ENCODE data around the gene ADGRG1.

The ADGRG1 gene

GRCh38 chr16:57699481-57699880 lies 71.1 kb downstream of the ADGRG1 start:
- H3K27ac ChIP-seq (ENCODE audit: low read depth, low read length): no peak overlapping the region
- no peak overlapping the region for H2AFZ ChIP-seq (ENCODE audit: insufficient read depth, low read length, poor library complexity)
- H3K23ac ChIP-seq (ENCODE audit: low read length): no peak overlapping the region
- H4K12ac ChIP-seq (ENCODE audit: low read depth, low read length): no peak overlapping the region
- H3K27me3 ChIP-seq (ENCODE audit: insufficient read depth, low read length): no peaks in the 10 kb centered on the region
- peaks cover 17 to 19% of the 10 kb centered on the region in 2 experiments for H3K4me1 ChIP-seq (ENCODE audit: control insufficient read depth in 1 of 2, insufficient read depth in 2 of 2, low read length in 2 of 2)
- H3K4ac ChIP-seq (ENCODE audit: low read depth, low read length): no peak overlapping the region
- H4K8ac ChIP-seq (ENCODE audit: low read depth, low read length): no peak overlapping the region
- peak; percentile 8 to 54 for DNase-seq
- no peak overlapping the region for H3K14ac ChIP-seq (ENCODE audit: low read length)
- no peaks in the 10 kb centered on the region for H3K9me3 ChIP-seq (ENCODE audit: insufficient read depth, low read depth, low read length)
- no peak overlapping the region for H2BK12ac ChIP-seq (ENCODE audit: low read length)
- H3K79me1 ChIP-seq (ENCODE audit: low read length): peaks cover 3% of the 10 kb centered on the region
- H3K79me2 ChIP-seq (ENCODE audit: control insufficient read depth, insufficient read depth, low read length, poor library complexity): no peaks in the 10 kb centered on the region
- H4K91ac ChIP-seq (ENCODE audit: low read depth, low read length): no peak overlapping the region
- no peak overlapping the region for H2BK5ac ChIP-seq (ENCODE audit: low read depth, low read length, poor library complexity)
- no peak overlapping the region for H3K4me3 ChIP-seq (ENCODE audit: low read depth, low read length)
- H3K4me2 ChIP-seq (ENCODE audit: low read length): no peak overlapping the region
- no peak overlapping the region for H3K9ac ChIP-seq (ENCODE audit: low read length)
- WGBS (ENCODE audit: extremely low coverage, insufficient coverage, insufficient read length): no CpG with 5 or more reads among the region's 3 CpGs
- no peak overlapping the region for H2AK5ac ChIP-seq (ENCODE audit: low read length)
- no peaks in the 10 kb centered on the region for H3K36me3 ChIP-seq (ENCODE audit: control insufficient read depth in 1 of 2, insufficient read depth in 2 of 2, low read length in 2 of 2)
- H3K18ac ChIP-seq (ENCODE audit: low read length): no peak overlapping the region
- no peak overlapping the region for H2BK120ac ChIP-seq (ENCODE audit: insufficient read depth, low read length, poor library complexity)

DNA sequence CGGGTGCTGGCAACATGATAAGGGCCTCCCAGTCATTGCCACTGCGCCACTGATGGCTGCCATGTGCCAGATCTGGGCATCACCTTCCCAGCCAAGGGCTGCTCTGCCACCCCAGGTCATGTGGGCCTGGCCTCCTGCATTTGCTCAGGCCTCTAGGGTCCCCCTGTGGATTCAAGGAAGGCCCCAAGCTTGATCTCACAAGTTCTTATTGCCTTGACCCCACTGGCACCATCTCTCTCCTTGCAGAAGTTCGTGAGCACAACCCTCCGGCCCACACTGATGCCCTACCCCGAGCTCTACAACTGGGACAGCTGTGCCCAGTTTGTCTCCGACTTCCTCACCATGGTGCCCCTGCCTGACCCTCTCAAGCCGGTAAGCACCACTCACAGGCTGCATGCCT lies 71.5 kb downstream of the ADGRG1 start:
- Histone ChIP-seq H4K91ac (ENCODE audit: low read depth, low read length) (no peak overlapping the region), H2BK120ac (ENCODE audit: insufficient read depth, low read length, poor library complexity) (peak overlapping the region; percentile 68), H3K27ac (ENCODE audit: low read depth, low read length) (no peak overlapping the region), H2BK12ac (ENCODE audit: low read length) (peak overlapping the region; percentile 42), H4K8ac (ENCODE audit: low read depth, low read length) (peak overlapping the region; percentile 15), H3K79me2 (ENCODE audit: control insufficient read depth, insufficient read depth, low read length, poor library complexity) (no peaks in the 10 kb centered on the region), H3K18ac (ENCODE audit: low read length) (no peak overlapping the region), H3K4ac (ENCODE audit: low read depth, low read length) (no peak overlapping the region), H2AFZ (ENCODE audit: insufficient read depth, low read length, poor library complexity) (peak overlapping the region; percentile 35), H3K9ac (ENCODE audit: low read length) (no peak overlapping the region), H2AK5ac (ENCODE audit: low read length) (peak overlapping the region; percentile 52), H2BK5ac (ENCODE audit: low read depth, low read length, poor library complexity) (no peak overlapping the region), H3K27me3 (ENCODE audit: insufficient read depth, low read length) (no peaks in the 10 kb centered on the region), H3K79me1 (ENCODE audit: low read length) (peaks cover 3% of the 10 kb centered on the region), H3K4me1 (ENCODE audit: control insufficient read depth in 1 of 2, insufficient read depth in 2 of 2, low read length in 2 of 2) (peaks cover 17 to 19% of the 10 kb centered on the region in 2 experiments), H3K14ac (ENCODE audit: low read length) (no peak overlapping the region), H3K23ac (ENCODE audit: low read length) (no peak overlapping the region), H3K9me3 (ENCODE audit: insufficient read depth, low read depth, low read length) (peaks cover under 1% of the 10 kb centered on the region), H4K12ac (ENCODE audit: low read depth, low read length) (no peak overlapping the region), H3K4me2 (ENCODE audit: low read length) (no peak overlapping the region), H3K4me3 (ENCODE audit: low read depth, low read length) (no peak overlapping the region), H3K36me3 (ENCODE audit: control insufficient read depth in 1 of 2, insufficient read depth in 2 of 2, low read length in 2 of 2) (no peaks in the 10 kb centered on the region)
- no peak for DNase-seq
- WGBS (ENCODE audit: extremely low coverage, insufficient coverage, insufficient read length): no CpG with 5 or more reads among the region's 7 CpGs

DNA sequence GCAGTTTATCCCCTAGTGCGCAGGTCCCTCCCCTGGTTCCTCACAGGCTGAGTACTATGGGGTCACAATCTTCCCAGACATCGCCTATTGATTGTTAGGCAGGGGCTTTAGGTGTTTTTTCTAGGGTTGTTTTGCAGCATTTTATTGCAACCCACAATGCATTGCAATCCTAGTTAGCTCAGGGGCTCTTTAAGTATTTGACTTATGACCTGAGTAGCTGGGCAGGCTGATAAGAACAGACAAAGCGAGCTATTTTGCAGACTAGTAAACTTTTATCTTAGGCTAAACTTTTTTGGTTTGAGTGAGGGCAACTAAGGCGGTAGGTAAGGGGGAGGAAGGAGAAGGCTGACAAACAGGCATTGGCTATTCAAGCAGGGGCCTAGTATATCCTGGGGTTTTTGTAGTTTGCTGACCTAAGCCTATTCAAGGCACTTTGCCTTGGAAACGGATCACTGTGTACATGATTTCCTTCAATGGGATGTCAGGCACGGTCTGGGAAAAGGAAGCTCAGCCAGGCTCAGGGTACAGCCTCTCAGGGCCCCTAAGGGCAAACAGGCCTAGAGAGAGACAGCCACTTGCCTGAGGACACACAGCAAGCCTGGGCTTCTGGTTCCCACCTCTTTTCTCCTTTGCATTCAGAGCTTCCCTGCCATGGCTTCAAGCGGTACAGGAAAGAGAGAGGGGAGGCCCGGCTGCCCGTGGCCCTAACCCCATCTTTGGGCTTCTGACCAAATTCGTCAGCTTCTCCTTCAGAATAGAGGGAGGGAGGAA lies 72.5 kb downstream of the ADGRG1 start:
- Histone ChIP-seq H3K9me3 (ENCODE audit: insufficient read depth, low read depth, low read length) (peaks cover 8% of the 10 kb centered on the region), H3K4me3 (ENCODE audit: low read depth, low read length) (no peak overlapping the region), H3K27me3 (ENCODE audit: insufficient read depth, low read length) (no peaks in the 10 kb centered on the region), H3K14ac (ENCODE audit: low read length) (no peak overlapping the region), H4K91ac (ENCODE audit: low read depth, low read length) (no peak overlapping the region), H3K18ac (ENCODE audit: low read length) (no peak overlapping the region), H3K79me2 (ENCODE audit: control insufficient read depth, insufficient read depth, low read length, poor library complexity) (no peaks in the 10 kb centered on the region), H3K4me1 (ENCODE audit: control insufficient read depth in 1 of 2, insufficient read depth in 2 of 2, low read length in 2 of 2) (peaks cover 17 to 19% of the 10 kb centered on the region in 2 experiments), H3K79me1 (ENCODE audit: low read length) (peaks cover 3% of the 10 kb centered on the region), H2BK12ac (ENCODE audit: low read length) (no peak overlapping the region), H2BK120ac (ENCODE audit: insufficient read depth, low read length, poor library complexity) (no peak overlapping the region), H3K27ac (ENCODE audit: low read depth, low read length) (peak overlapping the region; percentile 35), H4K8ac (ENCODE audit: low read depth, low read length) (peak overlapping the region; percentile 0), H2BK5ac (ENCODE audit: low read depth, low read length, poor library complexity) (peak overlapping the region; percentile 1), H3K4me2 (ENCODE audit: low read length) (no peak overlapping the region), H2AFZ (ENCODE audit: insufficient read depth, low read length, poor library complexity) (no peak overlapping the region), H3K9ac (ENCODE audit: low read length) (no peak overlapping the region), H3K4ac (ENCODE audit: low read depth, low read length) (no peak overlapping the region), H3K23ac (ENCODE audit: low read length) (no peak overlapping the region), H2AK5ac (ENCODE audit: low read length) (no peak overlapping the region), H3K36me3 (ENCODE audit: control insufficient read depth in 1 of 2, insufficient read depth in 2 of 2, low read length in 2 of 2) (no peaks in the 10 kb centered on the region), H4K12ac (ENCODE audit: low read depth, low read length) (no peak overlapping the region)
- no CpG with 5 or more reads among the region's 10 CpGs for WGBS (ENCODE audit: extremely low coverage, insufficient coverage, insufficient read length)
- peak; percentile 81 to 87 for DNase-seq

DNA sequence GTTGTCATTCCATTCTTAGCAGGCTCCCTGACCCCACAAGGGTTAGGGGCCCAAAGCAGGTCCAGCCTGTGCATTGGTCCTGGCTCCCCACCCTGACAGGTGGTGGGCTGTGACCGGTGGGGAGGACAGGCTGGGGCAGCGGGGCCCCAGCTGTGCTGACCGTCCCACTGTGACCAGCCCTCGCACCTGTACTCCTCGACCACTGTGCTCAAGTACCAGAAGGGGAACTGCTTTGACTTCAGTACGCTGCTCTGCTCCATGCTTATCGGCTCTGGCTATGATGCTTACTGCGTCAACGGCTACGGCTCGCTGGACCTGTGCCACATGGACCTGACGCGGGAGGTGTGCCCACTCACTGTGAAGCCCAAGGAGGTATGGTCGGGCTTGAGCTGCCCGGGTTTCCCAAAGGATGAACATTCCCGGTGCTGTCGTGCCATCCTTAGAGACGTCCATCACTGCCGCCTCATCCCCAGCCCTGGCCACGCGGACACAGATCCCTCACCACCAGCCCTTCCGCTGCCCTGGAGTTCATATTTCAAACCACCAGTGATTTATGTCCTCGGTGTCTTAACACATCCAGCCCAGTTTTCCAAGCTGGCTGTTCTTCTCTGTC lies 73.4 kb downstream of the ADGRG1 start:
- WGBS (ENCODE audit: extremely low coverage, insufficient coverage, insufficient read length): no CpG with 5 or more reads among the region's 23 CpGs

More for the DNA sequence above, 73.4 kb downstream of the ADGRG1 start:
- Histone ChIP-seq H2AFZ (ENCODE audit: insufficient read depth, low read length, poor library complexity) (no peak overlapping the region), H3K9ac (ENCODE audit: low read length) (peak overlapping the region; percentile 15), H4K91ac (ENCODE audit: low read depth, low read length) (peak overlapping the region; percentile 7), H3K23ac (ENCODE audit: low read length) (no peak overlapping the region), H3K4me1 (ENCODE audit: control insufficient read depth in 1 of 2, insufficient read depth in 2 of 2, low read length in 2 of 2) (peaks cover 17 to 19% of the 10 kb centered on the region in 2 experiments), H4K12ac (ENCODE audit: low read depth, low read length) (no peak overlapping the region), H3K79me2 (ENCODE audit: control insufficient read depth, insufficient read depth, low read length, poor library complexity) (no peaks in the 10 kb centered on the region), H2AK5ac (ENCODE audit: low read length) (no peak overlapping the region), H3K27ac (ENCODE audit: low read depth, low read length) (peak overlapping the region; percentile 35), H4K8ac (ENCODE audit: low read depth, low read length) (no peak overlapping the region), H2BK120ac (ENCODE audit: insufficient read depth, low read length, poor library complexity) (no peak overlapping the region), H2BK12ac (ENCODE audit: low read length) (no peak overlapping the region), H3K4ac (ENCODE audit: low read depth, low read length) (no peak overlapping the region), H3K36me3 (ENCODE audit: control insufficient read depth in 1 of 2, insufficient read depth in 2 of 2, low read length in 2 of 2) (no peaks in the 10 kb centered on the region), H3K79me1 (ENCODE audit: low read length) (peaks cover 3% of the 10 kb centered on the region), H3K4me2 (ENCODE audit: low read length) (no peak overlapping the region), H3K14ac (ENCODE audit: low read length) (no peak overlapping the region), H3K27me3 (ENCODE audit: insufficient read depth, low read length) (no peaks in the 10 kb centered on the region), H3K4me3 (ENCODE audit: low read depth, low read length) (peak overlapping the region; percentile 38), H3K9me3 (ENCODE audit: insufficient read depth, low read depth, low read length) (peaks cover 9% of the 10 kb centered on the region), H2BK5ac (ENCODE audit: low read depth, low read length, poor library complexity) (no peak overlapping the region), H3K18ac (ENCODE audit: low read length) (no peak overlapping the region)
- no peak for DNase-seq
